HEK293 (cell line): ENCODE measurements around the gene SAT1.

Source experiments
- CTCF ChIA-PET: fragments of 350-600 bp; formaldehyde crosslinking; extraction: SDS; loops from one replicate; lab custom pipeline; 2021; ENCODE audit warnings: antibody characterized with exemption; lab: Yijun Ruan, JAX
- POLR2A ChIA-PET: fragments of 300-600 bp; formaldehyde crosslinking; extraction: SDS; loops from one replicate; lab custom pipeline; 2020; ENCODE audit warnings: antibody characterized with exemption, inconsistent platforms; lab: Yijun Ruan, JAX
- H3K27ac ChIP-seq: fragments of 200-500 bp; sonication (Bioruptor generic); 2 replicates; pipeline ENCODE4 v1.5.1; 2014; ENCODE audit warnings: low read depth, low read length, control low read depth, inconsistent platforms; ENCODE audit errors: extremely low read depth
- H3K36me3 ChIP-seq, 2 experiments: fragments of 200-500 bp in 1 of 2; sonication (Bioruptor generic) in 1 of 2; 1 replicate in 1 of 2; 2 replicates in 1 of 2; pipeline ENCODE4 v1.5.1; 2014 to 2017; ENCODE audit warnings: inconsistent platforms in 2 of 2, low read length in 2 of 2; ENCODE audit not compliant: control insufficient read depth in 2 of 2, insufficient read depth in 1 of 2
- H3K4me1 ChIP-seq: fragments of 200-500 bp; sonication (Bioruptor generic); 2 replicates; pipeline ENCODE4 v1.5.1; 2014; ENCODE audit warnings: mild to moderate bottlenecking, low read length, inconsistent platforms; ENCODE audit not compliant: control insufficient read depth, insufficient read depth
- H3K4me3 ChIP-seq: 2 replicates; pipeline ENCODE4 v1.5.1; 2011; ENCODE audit warnings: low read depth, mild to moderate bottlenecking, control low read depth, low read length, moderate library complexity
- H3K9me3 ChIP-seq: fragments of 200-500 bp; sonication (Bioruptor generic); 2 replicates; pipeline ENCODE4 v1.5.1; 2014; ENCODE audit warnings: low read depth, low read length, inconsistent platforms; ENCODE audit not compliant: control insufficient read depth, insufficient read depth
- BCL11A ChIP-seq: fragments of 450-650 bp; formaldehyde crosslinking; IDR thresholded peaks from 2 replicates; pipeline ENCODE4 v1.5.1; 2016; ENCODE audit warnings: low read depth, missing biosample characterization, missing genetic modification characterization
- FEZF1 ChIP-seq: fragments of 450-650 bp; formaldehyde crosslinking; IDR thresholded peaks from 2 replicates; pipeline ENCODE4 v1.5.1; 2016; ENCODE audit warnings: missing biosample characterization, missing genetic modification characterization
- KLF1 ChIP-seq: fragments of 450-650 bp; formaldehyde crosslinking; IDR thresholded peaks from 2 replicates; pipeline ENCODE4 v1.5.1; 2016; ENCODE audit warnings: missing biosample characterization, missing genetic modification characterization
- KLF10 ChIP-seq: fragments of 450-650 bp; IDR thresholded peaks from 2 replicates; pipeline ENCODE4 v1.5.1; 2018; ENCODE audit warnings: missing biosample characterization, mild to moderate bottlenecking, missing genetic modification characterization
- KLF16 ChIP-seq: fragments of 450-650 bp; formaldehyde crosslinking; IDR thresholded peaks from 2 replicates; pipeline ENCODE4 v1.5.1; 2017; ENCODE audit warnings: missing biosample characterization, missing genetic modification characterization
- KLF8 ChIP-seq: fragments of 450-650 bp; formaldehyde crosslinking; IDR thresholded peaks from 2 replicates; pipeline ENCODE4 v1.5.1; 2016; ENCODE audit warnings: missing biosample characterization, missing genetic modification characterization
- PRDM6 ChIP-seq: fragments of 450-650 bp; formaldehyde crosslinking; IDR thresholded peaks from 2 replicates; pipeline ENCODE4 v1.5.1; 2017; ENCODE audit warnings: missing biosample characterization, missing genetic modification characterization
- SP2 ChIP-seq: fragments of 450-650 bp; formaldehyde crosslinking; IDR thresholded peaks from 2 replicates; pipeline ENCODE4 v1.5.1; 2016; ENCODE audit warnings: missing biosample characterization, missing genetic modification characterization
- ZFHX2 ChIP-seq: fragments of 450-650 bp; formaldehyde crosslinking; conservative IDR thresholded peaks from 2 replicates; pipeline ENCODE4 v1.5.1; 2016; ENCODE audit warnings: missing biosample characterization, missing genetic modification characterization
- ZNF121 ChIP-seq: fragments of 450-650 bp; formaldehyde crosslinking; IDR thresholded peaks from 2 replicates; pipeline ENCODE4 v1.5.1; 2016; ENCODE audit warnings: missing biosample characterization, missing genetic modification characterization
- ZNF274 ChIP-seq, 2 experiments: fragments of 200-500 bp in 1 of 2; fragments of 450-650 bp in 1 of 2; sonication (Bioruptor generic) in 1 of 2; formaldehyde crosslinking in 1 of 2; IDR thresholded peaks; 2 replicates each; pipeline versions ENCODE4 v1.5.1 to v1.6.1; 2014 to 2016; ENCODE audit warnings: borderline replicate concordance in 1 of 2, inconsistent platforms in 1 of 2, low read length in 1 of 2, missing biosample characterization in 1 of 2, missing genetic modification characterization in 1 of 2
- ZNF341 ChIP-seq: fragments of 450-650 bp; formaldehyde crosslinking; IDR thresholded peaks from 2 replicates; pipeline ENCODE4; 2016; ENCODE audit warnings: low read depth, missing biosample characterization, missing genetic modification characterization
- ZNF354C ChIP-seq: fragments of 450-650 bp; formaldehyde crosslinking; IDR thresholded peaks from 2 replicates; pipeline ENCODE4 v1.5.1; 2016; ENCODE audit warnings: missing biosample characterization, missing genetic modification characterization, low read depth, borderline replicate concordance
- ZNF548 ChIP-seq: fragments of 450-650 bp; formaldehyde crosslinking; IDR thresholded peaks from 2 replicates; pipeline ENCODE4 v1.5.1; 2016; ENCODE audit warnings: missing biosample characterization, missing genetic modification characterization
- ZNF558 ChIP-seq: fragments of 450-650 bp; formaldehyde crosslinking; IDR thresholded peaks from 2 replicates; pipeline ENCODE4 v1.5.1; 2016; ENCODE audit warnings: missing biosample characterization, missing genetic modification characterization
- ZNF560 ChIP-seq: fragments of 450-650 bp; formaldehyde crosslinking; IDR thresholded peaks from 2 replicates; pipeline ENCODE4 v1.5.1; 2017; ENCODE audit warnings: missing biosample characterization, missing genetic modification characterization, borderline replicate concordance
- ZNF571 ChIP-seq: fragments of 450-650 bp; formaldehyde crosslinking; IDR thresholded peaks from 2 replicates; pipeline ENCODE4 v1.5.0; 2017; ENCODE audit warnings: missing biosample characterization, missing genetic modification characterization
- ZNF610 ChIP-seq: fragments of 450-650 bp; formaldehyde crosslinking; IDR thresholded peaks from 2 replicates; pipeline ENCODE4 v1.5.1; 2016; ENCODE audit warnings: missing biosample characterization, missing genetic modification characterization, borderline replicate concordance
- ZNF658 ChIP-seq: fragments of 450-650 bp; formaldehyde crosslinking; IDR thresholded peaks from 2 replicates; pipeline ENCODE4; 2016; ENCODE audit warnings: missing biosample characterization, missing genetic modification characterization
- ZSCAN23 ChIP-seq: fragments of 450-650 bp; formaldehyde crosslinking; IDR thresholded peaks from 2 replicates; pipeline ENCODE4 v1.5.1; 2016; ENCODE audit warnings: missing biosample characterization, missing genetic modification characterization
- TF ChIP-seq, protein P1 (sequence below): fragments of 450-650 bp; formaldehyde crosslinking; IDR thresholded peaks from 2 replicates; pipeline ENCODE4 v1.5.1; 2016; ENCODE audit warnings: missing biosample characterization, missing genetic modification characterization

SAT1 gene

DNA sequence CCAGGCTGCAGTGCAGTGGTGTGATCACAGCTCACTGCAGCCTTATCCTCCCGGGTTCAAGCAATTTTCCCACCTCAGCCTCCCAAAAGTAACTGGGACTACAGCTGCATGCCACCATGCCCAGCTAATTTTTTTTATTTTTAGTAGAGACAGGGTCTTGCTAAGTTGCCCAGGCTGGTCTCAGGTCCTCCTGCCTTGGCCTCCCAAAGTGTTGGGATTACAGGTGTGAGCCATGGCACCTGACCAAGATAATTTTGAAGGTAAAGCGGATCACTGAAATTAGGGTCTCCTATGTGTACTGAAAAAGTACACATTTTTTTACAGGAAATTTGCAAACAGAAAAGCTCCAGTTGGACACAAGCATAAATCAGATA is 4.8 kb downstream of the SAT1 start:
- Histone ChIP-seq H3K36me3 (peaks cover 0 to 25% of the 10 kb centered on the region in 2 experiments; a peak in 1 of 3 replicates), H3K4me3 (no peak overlapping the region), H3K4me1 (peaks cover 5% of the 10 kb centered on the region; the same call in 1 of the 2 replicates), H3K27ac (no peak overlapping the region), H3K9me3 (no peaks in the 10 kb centered on the region)
- peak; percentile 95 for TF ChIP-seq ZNF121
- no peak for TF ChIP-seq ZNF560 (tag by site-specific recombination)
- ChIA-PET POLR2A (interaction anchor here (0.7 to 1.3 kb wide), 6 partner anchors 11 to 114 kb away, joined by 3 to 10 read pairs (median 4); no protein-coding TSS in a partner anchor), CTCF (no interaction called here)

- no peaks in the 10 kb centered on the region for H3K9me3 ChIP-seq
- POLR2A ChIA-PET: interaction anchor here (1.2 to 1.3 kb wide), 3 partner anchors 10 to 21 kb away, joined by 3 to 7 read pairs (median 3); no protein-coding TSS in a partner anchor
- CTCF ChIA-PET: no interaction called here
- TF ChIP-seq PRDM6 (tag by site-specific recombination): peak; percentile 20; the same call in 1 of the 2 replicates
- TF ChIP-seq ZNF558: no peak
- TF ChIP-seq, all 188 proteins: peak for 1
- H3K36me3 ChIP-seq: peaks cover 0 to 25% of the 10 kb centered on the region in 2 experiments; a peak in 1 of 3 replicates
- no peak overlapping the region for H3K4me3 ChIP-seq
- peaks cover 7% of the 10 kb centered on the region; the same call in 1 of the 2 replicates for H3K4me1 ChIP-seq
- H3K27ac ChIP-seq: peak overlapping the region; percentile 33; the same call in 1 of the 2 replicates
Measured at GRCh38 chrX:23788521-23788920, 5.5 kb downstream of the SAT1 start.

DNA sequence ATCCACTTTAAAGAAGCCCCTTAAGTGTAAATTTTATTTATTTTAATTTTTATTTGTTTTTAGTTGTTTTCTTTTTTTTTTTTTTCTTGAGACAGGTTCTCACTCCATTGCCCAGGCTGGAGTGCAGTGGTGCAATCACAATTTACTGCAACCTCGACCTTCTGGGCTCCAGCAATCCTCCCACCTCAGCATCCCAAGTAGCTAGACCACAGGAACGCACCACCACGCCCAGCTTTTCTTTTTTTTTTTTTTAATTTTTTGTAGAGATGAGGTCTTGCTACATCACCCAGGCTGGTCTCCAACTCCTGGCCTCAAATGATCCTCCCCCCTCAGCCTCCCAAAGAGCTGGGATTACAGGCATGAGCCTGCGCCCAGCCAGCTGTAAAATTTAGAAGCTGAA is 6.0 kb downstream of the SAT1 start:
- ChIA-PET POLR2A (interaction anchor here (1.2 to 1.3 kb wide), 2 partner anchors 10 to 20 kb away, joined by 3 read pairs; no protein-coding TSS in a partner anchor), CTCF (no interaction called here)
- no peaks in the 10 kb centered on the region for H3K9me3 ChIP-seq
- H3K27ac ChIP-seq: no peak overlapping the region
- H3K36me3 ChIP-seq: peaks cover 0 to 20% of the 10 kb centered on the region in 2 experiments; a peak in 1 of 3 replicates
- peaks cover 7% of the 10 kb centered on the region; the same call in 1 of the 2 replicates for H3K4me1 ChIP-seq
- no peak overlapping the region for H3K4me3 ChIP-seq
- TF ChIP-seq ZNF121 (no peak), KLF1 (tag by site-specific recombination) (no peak), ZSCAN23 (0 out of 2 replicates have a peak, but pooled peaks have one; percentile 19)
- TF ChIP-seq, protein P1, sequence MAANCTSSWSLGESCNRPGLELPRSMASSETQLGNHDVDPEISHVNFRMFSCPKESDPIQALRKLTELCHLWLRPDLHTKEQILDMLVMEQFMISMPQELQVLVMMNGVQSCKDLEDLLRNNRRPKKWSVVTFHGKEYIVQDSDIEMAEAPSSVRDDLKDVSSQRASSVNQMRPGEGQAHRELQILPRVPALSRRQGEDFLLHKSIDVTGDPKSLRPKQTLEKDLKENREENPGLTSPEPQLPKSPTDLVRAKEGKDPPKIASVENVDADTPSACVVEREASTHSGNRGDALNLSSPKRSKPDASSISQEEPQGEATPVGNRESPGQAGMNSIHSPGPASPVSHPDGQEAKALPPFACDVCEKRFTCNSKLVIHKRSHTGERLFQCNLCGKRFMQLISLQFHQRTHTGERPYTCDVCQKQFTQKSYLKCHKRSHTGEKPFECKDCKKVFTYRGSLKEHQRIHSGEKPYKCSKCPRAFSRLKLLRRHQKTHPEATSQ (tag by site-specific recombination): 0 out of 2 replicates have a peak, but pooled peaks have one; percentile 15

- H3K4me1 ChIP-seq: peaks cover 7% of the 10 kb centered on the region; the same call in 1 of the 2 replicates
- peaks cover 0 to 14% of the 10 kb centered on the region in 2 experiments; a peak in 1 of 3 replicates for H3K36me3 ChIP-seq
- ChIA-PET POLR2A (interaction anchor here (1.2 kb wide), 1 partner anchor 10 kb away, joined by 3 read pairs; no protein-coding TSS in a partner anchor), CTCF (no interaction called here)
- no peak overlapping the region for H3K4me3 ChIP-seq
- peak overlapping the region; percentile 27 for H3K27ac ChIP-seq
- H3K9me3 ChIP-seq: no peaks in the 10 kb centered on the region
- TF ChIP-seq ZNF274 (IDR thresholded peaks at IDR 0.05; ENCODE audit: low read length): no peak
- TF ChIP-seq ZNF274 (tag by site-specific recombination; IDR thresholded peaks at IDR 0.05; ENCODE audit: borderline replicate concordance): no peak
- no peak for TF ChIP-seq ZNF658 (tag by site-specific recombination)
- TF ChIP-seq ZNF610 (tag by site-specific recombination): no peak
- no peak for TF ChIP-seq SP2 (tag by site-specific recombination)
- no peak for TF ChIP-seq ZNF548 (tag by site-specific recombination)
- TF ChIP-seq ZNF571 (tag by site-specific recombination): no peak
- peak; percentile 70 for TF ChIP-seq FEZF1
- TF ChIP-seq ZNF341: peak; percentile 60
- peak; percentile 83; the same call in 1 of the 2 replicates for TF ChIP-seq BCL11A (tag by site-specific recombination)
- TF ChIP-seq KLF10 (tag by site-specific recombination): 0 out of 2 replicates have a peak, but pooled peaks have one; percentile 22
- TF ChIP-seq KLF8 (tag by site-specific recombination): no peak
- no peak for TF ChIP-seq KLF16 (tag by site-specific recombination)
- TF ChIP-seq ZFHX2: no peak
- no peak for TF ChIP-seq ZNF354C (tag by site-specific recombination)
- no peak; the same call in 1 of the 2 replicates for TF ChIP-seq ZSCAN23
Measured at GRCh38 chrX:23789386-23790154, 6.6 kb downstream of the SAT1 start.
